ENCODE results near the gene KCNQ2.

KCNQ2 gene

GRCh38 chr20:63404129-63405085 lies 68.0 kb downstream of the KCNQ2 start:
- TF ChIP-seq CTCF (IDR thresholded peaks at IDR 0.05; ENCODE audit: borderline replicate concordance, extremely low read depth, low read length, poor library complexity, severe bottlenecking) = no peak
- TF ChIP-seq EZH2 (IDR thresholded peaks at IDR 0.05; ENCODE audit: borderline replicate concordance, low read depth, low read length, severe bottlenecking) = no peak
- no peaks in the 10 kb centered on the region for H3K36me3 ChIP-seq (ENCODE audit: insufficient read depth, low read length)
- H3K4me1 ChIP-seq (ENCODE audit: insufficient read depth, low read length) = no peaks in the 10 kb centered on the region
- no peaks in the 10 kb centered on the region for H3K79me2 ChIP-seq (ENCODE audit: insufficient read depth, low read length)
- no peak overlapping the region for H3K9ac ChIP-seq (ENCODE audit: low read depth, low read length)
- no peak for ATAC-seq (ENCODE audit: insufficient read depth, low read depth)
- no peak overlapping the region for H3K4me3 ChIP-seq (ENCODE audit: low read depth in 1 of 2, low read length in 2 of 2)
- no peak for DNase-seq
- H3K4me2 ChIP-seq (ENCODE audit: insufficient read depth, low read length) = no peak overlapping the region
- no peaks in the 10 kb centered on the region for H3K9me3 ChIP-seq (ENCODE audit: insufficient read depth, low read length, severe bottlenecking)
- no peak overlapping the region for H3K27ac ChIP-seq (ENCODE audit: low read length)
- H4K20me1 ChIP-seq (ENCODE audit: insufficient read depth, low read length) = peaks cover 20% of the 10 kb centered on the region
- no peaks in the 10 kb centered on the region for H3K27me3 ChIP-seq (ENCODE audit: insufficient read depth, low read length, poor library complexity)
- H2AFZ ChIP-seq (ENCODE audit: low read depth, low read length) = no peak overlapping the region

- Histone ChIP-seq H3K27ac (ENCODE audit: low read length) (no peak overlapping the region), H3K9ac (ENCODE audit: low read depth, low read length) (no peak overlapping the region), H3K4me2 (ENCODE audit: insufficient read depth, low read length) (no peak overlapping the region), H3K4me1 (ENCODE audit: insufficient read depth, low read length) (no peaks in the 10 kb centered on the region), H2AFZ (ENCODE audit: low read depth, low read length) (no peak overlapping the region), H3K4me3 (ENCODE audit: low read depth in 1 of 2, low read length in 2 of 2) (no peak overlapping the region), H4K20me1 (ENCODE audit: insufficient read depth, low read length) (peaks cover 15% of the 10 kb centered on the region), H3K9me3 (ENCODE audit: insufficient read depth, low read length, severe bottlenecking) (no peaks in the 10 kb centered on the region), H3K79me2 (ENCODE audit: insufficient read depth, low read length) (no peaks in the 10 kb centered on the region), H3K36me3 (ENCODE audit: insufficient read depth, low read length) (no peaks in the 10 kb centered on the region), H3K27me3 (ENCODE audit: insufficient read depth, low read length, poor library complexity) (no peaks in the 10 kb centered on the region)
- DNase-seq = no peak
- no peak for ATAC-seq (ENCODE audit: insufficient read depth, low read depth)
- TF ChIP-seq EZH2 (IDR thresholded peaks at IDR 0.05; ENCODE audit: borderline replicate concordance, low read depth, low read length, severe bottlenecking) (no peak), CTCF (IDR thresholded peaks at IDR 0.05; ENCODE audit: borderline replicate concordance, extremely low read depth, low read length, poor library complexity, severe bottlenecking) (no peak)
Measured at GRCh38 chr20:63403403-63404105, 68.9 kb downstream of the KCNQ2 start.

GRCh38 chr20:63402860-63403220 lies 69.6 kb downstream of the KCNQ2 start:
- TF ChIP-seq EZH2 (IDR thresholded peaks at IDR 0.05; ENCODE audit: borderline replicate concordance, low read depth, low read length, severe bottlenecking) = no peak
- TF ChIP-seq CTCF (IDR thresholded peaks at IDR 0.05; ENCODE audit: borderline replicate concordance, extremely low read depth, low read length, poor library complexity, severe bottlenecking) = no peak
- no peak for ATAC-seq (ENCODE audit: insufficient read depth, low read depth)
- Histone ChIP-seq H3K79me2 (ENCODE audit: insufficient read depth, low read length) (no peaks in the 10 kb centered on the region), H3K4me2 (ENCODE audit: insufficient read depth, low read length) (no peak overlapping the region), H4K20me1 (ENCODE audit: insufficient read depth, low read length) (peaks cover 15% of the 10 kb centered on the region), H3K9ac (ENCODE audit: low read depth, low read length) (no peak overlapping the region), H3K4me1 (ENCODE audit: insufficient read depth, low read length) (no peaks in the 10 kb centered on the region), H3K36me3 (ENCODE audit: insufficient read depth, low read length) (no peaks in the 10 kb centered on the region), H2AFZ (ENCODE audit: low read depth, low read length) (no peak overlapping the region), H3K9me3 (ENCODE audit: insufficient read depth, low read length, severe bottlenecking) (no peaks in the 10 kb centered on the region), H3K27ac (ENCODE audit: low read length) (no peak overlapping the region), H3K27me3 (ENCODE audit: insufficient read depth, low read length, poor library complexity) (no peaks in the 10 kb centered on the region), H3K4me3 (ENCODE audit: low read depth in 1 of 2, low read length in 2 of 2) (no peak overlapping the region)
- no peak for DNase-seq

Measured in DND-41 (cell line).